Stomach (tissue), 19 donors: ENCODE measurements around the gene EXOC3L2. TPM values are rescaled to one million over a fixed set of nuclear protein-coding genes. Genes with fewer than 3 reads are reported as not detected.

Source experiments
- DNase-seq, 2 donors: peaks; one replicate each; pipeline versions ENCODE4 v3.0.0 to v3.0.0-alpha.2; 2013 to 2019
- H3K27ac ChIP-seq, 5 donors: fragments of 200-600 bp in 4 of 5; sonication (generic) in 4 of 5; one replicate each; pipeline ENCODE4 v1.5.1; 2013 to 2019; ENCODE audit warnings: mild to moderate bottlenecking in 1 of 5, moderate library complexity in 1 of 5
- H3K27me3 ChIP-seq, 3 donors: fragments of 200-600 bp; sonication (generic); one replicate each; pipeline ENCODE4 v1.5.1; 2017 to 2019; ENCODE audit warnings: mixed run types in 1 of 3
- H3K36me3 ChIP-seq, 4 donors: fragments of 200-600 bp; sonication (generic); 1 replicate in 3 of 4; 2 replicates in 1 of 4; pipeline ENCODE4 v1.5.1; 2016 to 2019
- H3K4me1 ChIP-seq, 4 donors: fragments of 200-600 bp; sonication (generic); one replicate each; pipeline ENCODE4 v1.5.1; 2016 to 2019
- H3K4me3 ChIP-seq, 4 donors: fragments of 200-600 bp; sonication (generic) in 3 of 4; one replicate each; pipeline ENCODE4 v1.5.1; 2016 to 2019; ENCODE audit warnings: mild to moderate bottlenecking in 1 of 4
- H3K9me3 ChIP-seq, 4 donors: fragments of 200-600 bp; sonication (generic); one replicate each; pipeline ENCODE4 v1.5.1; 2016 to 2019
- CTCF ChIP-seq, 7 experiments: fragments of 450-650 bp in 4 of 7; fragments of 200-600 bp in 3 of 7; sonication (generic) in 3 of 7; IDR thresholded peaks; one replicate each; pipeline ENCODE4 v1.5.1; 2016 to 2019; ENCODE audit warnings: antibody characterized with exemption in 7 of 7, control low read depth in 2 of 7, mild to moderate bottlenecking in 1 of 7
- EP300 ChIP-seq: sonication (generic); formaldehyde crosslinking; IDR thresholded peaks from one replicate; pipeline ENCODE4 v1.6.1; 2017; ENCODE audit warnings: antibody characterized with exemption
- POLR2A ChIP-seq, 4 donors: fragments of 450-650 bp; IDR thresholded peaks; one replicate each; pipeline ENCODE4 v1.6.1; 2016; ENCODE audit warnings: antibody characterized with exemption in 4 of 4, control low read depth in 2 of 4, mild to moderate bottlenecking in 1 of 4, moderate library complexity in 1 of 4
- POLR2AphosphoS5 ChIP-seq, 3 donors: sonication (generic); formaldehyde crosslinking; IDR thresholded peaks; one replicate each; pipeline ENCODE4 v1.6.1; 2016; ENCODE audit warnings: antibody characterized with exemption in 3 of 3
- WGBS, 5 donors: extraction: QIAGEN DNeasy Blood & Tissue Kit in 3 of 5; methylation state at CpG; one replicate each; pipeline versions ENCODE4 v1.1.5 to v1.1.7; 2013 to 2018; 5-methylcytosine and 5-hydroxymethylcytosine counted together
- intact Hi-C: fragments of 100-400 bp; cut with DNase I; formaldehyde crosslinking; loops from one replicate; pipeline ENCODE4 v1.15.1; 2023; ENCODE audit warnings: low total_unique reads
- long read RNA-seq, 10 donors: transcript quantifications; one replicate each; lab custom pipeline, GENCODE V29; 2026
- polyA plus RNA-seq, 3 donors: library from polyadenylated mRNA; stranded (reverse); fragments of 200-250 nt; gene quantifications; one replicate each; pipeline ENCODE4 v1.2.3, GENCODE V29; 2013
- total RNA-seq, 5 donors: library from RNA; depleted of rRNA; stranded (reverse); fragments of >200 nt; gene quantifications; one replicate each; pipeline versions ENCODE4 v1.1.0 to v1.2.3, GENCODE V29; 2014 to 2016
- donor health status: healthy with polysubstance abuse.
- donor health status: Bipolar disorder and iron deficiency.
- donor health status: healthy.

EXOC3L2 gene
- total RNA-seq (10 to 100 TPM in 1 of 5 donors, 1 to 10 TPM in 1, under 1 TPM in 2, not detected in 1; 0.72 to 20.6 (median 1.0) TPM), polyA plus RNA-seq (1 to 10 TPM; 1.1 to 2.9 (median 1.9) TPM)
- long read RNA-seq, donor 1: 0 reads
- long read RNA-seq, donor 2, partial matches to known transcripts: 0 of 1 reads
- long read RNA-seq, donor 2, other reads (novel, unspliced or antisense): 0 of 1 reads
- long read RNA-seq, donor 3: 0 reads
- long read RNA-seq, donor 4: 0 reads
- long read RNA-seq, donor 5, partial matches to known transcripts: 0 of 1 reads
- long read RNA-seq, donor 5, other reads (novel, unspliced or antisense): 0 of 1 reads
- long read RNA-seq, donor 6, partial matches to known transcripts: 10 of 16 reads
- long read RNA-seq, donor 6, other reads (novel, unspliced or antisense): 5 of 16 reads
- long read RNA-seq, donor 7: 0 reads
- long read RNA-seq, donor 8, partial matches to known transcripts: 0 of 1 reads
- long read RNA-seq, donor 8, other reads (novel, unspliced or antisense): 0 of 1 reads
- long read RNA-seq, donor 9: 0 reads
- long read RNA-seq, donor 10: 0 reads

GRCh38 chr19:45245334-45245787 lies at the start of gene EXOC3L2:
TSS of gene EXOC3L2 (minus strand) at chr19:45245407. CDS start at chr19:45239045, 6,362 bp downstream.
- peak in 1 of 2 donors; percentile 56 for DNase-seq
- intact Hi-C loops: no loop called here
- no peaks in the 10 kb centered on the region for H3K9me3 ChIP-seq
- 51 to 76% (median 65%) methylated on average over 10 to 17 of the region's 17 CpGs for WGBS, 5 donors
- peak within 1 kb of the TSS in 2 of 5 donors; percentile 50 to 62 for H3K27ac ChIP-seq
- TF ChIP-seq CTCF (IDR thresholded peaks at IDR 0.05) (no peak), POLR2AphosphoS5 (IDR thresholded peaks at IDR 0.05) (no peak), EP300 (no peak), POLR2A (IDR thresholded peaks at IDR 0.05) (no peak)
- no peaks in the 10 kb centered on the region for H3K27me3 ChIP-seq
- no peaks in the 10 kb centered on the region for H3K36me3 ChIP-seq
- peak within 1 kb of the TSS in 2 of 4 donors; percentile 9 to 15 for H3K4me3 ChIP-seq
- peaks cover 3 to 27% (median 17%) of the 10 kb centered on the region in 4 donors for H3K4me1 ChIP-seq

- H3K4me3 ChIP-seq: no peak overlapping the region
Observed at GRCh38 chr19:45294291-45295029, 49.3 kb upstream of the EXOC3L2 start.

GRCh38 chr19:45293682-45294081 lies 48.5 kb upstream of the EXOC3L2 start:
- TF ChIP-seq CTCF (IDR thresholded peaks at IDR 0.05) (no peak), POLR2A (IDR thresholded peaks at IDR 0.05) (no peak), EP300 (no peak), POLR2AphosphoS5 (IDR thresholded peaks at IDR 0.05) (no peak)
- no peak for DNase-seq
- no peaks in the 10 kb centered on the region for H3K27me3 ChIP-seq
- no peak overlapping the region for H3K4me3 ChIP-seq
- no peak overlapping the region for H3K27ac ChIP-seq
- intact Hi-C loops: no loop called here
- H3K4me1 ChIP-seq: no peaks in the 10 kb centered on the region
- peaks cover 13 to 96% (median 92%) of the 10 kb centered on the region in 4 donors for H3K36me3 ChIP-seq
- H3K9me3 ChIP-seq: peaks cover 0 to 11% (median 3%) of the 10 kb centered on the region in 4 donors
- 73 to 89% (median 80%) methylated on average over 4 of the region's 4 CpGs for WGBS, 5 donors

More at GRCh38 chr19:45294291-45295029, 49.3 kb upstream of the EXOC3L2 start:
- intact Hi-C loops: no loop called here
- H3K4me1 ChIP-seq: no peaks in the 10 kb centered on the region
- no peaks in the 10 kb centered on the region for H3K27me3 ChIP-seq
- peak in 1 of 2 donors; percentile 64 for DNase-seq
- H3K36me3 ChIP-seq: peaks cover 11 to 94% (median 92%) of the 10 kb centered on the region in 4 donors
- H3K27ac ChIP-seq: no peak overlapping the region
- TF ChIP-seq CTCF (IDR thresholded peaks at IDR 0.05) (no peak), POLR2A (IDR thresholded peaks at IDR 0.05) (no peak), EP300 (no peak), POLR2AphosphoS5 (IDR thresholded peaks at IDR 0.05) (no peak)
- H3K9me3 ChIP-seq: peaks cover 0 to 11% (median 3%) of the 10 kb centered on the region in 4 donors
- whole genome bisulfite sequencing, 5 donors: 75 to 90% (median 86%) methylated on average over 12 of the region's 12 CpGs

- Histone ChIP-seq H3K27ac (no peak overlapping the region), H3K4me1 (no peaks in the 10 kb centered on the region), H3K9me3 (peaks cover 0 to 11% (median 3%) of the 10 kb centered on the region in 4 donors), H3K36me3 (peaks cover 7 to 97% (median 93%) of the 10 kb centered on the region in 4 donors), H3K27me3 (no peaks in the 10 kb centered on the region), H3K4me3 (no peak overlapping the region)
- TF ChIP-seq POLR2AphosphoS5 (IDR thresholded peaks at IDR 0.05) (no peak), POLR2A (IDR thresholded peaks at IDR 0.05) (no peak), CTCF (IDR thresholded peaks at IDR 0.05) (no peak), EP300 (no peak)
- DNase-seq: no peak
- intact Hi-C loops: no loop called here
- 95 to 100% (median 100%) methylated on average over 1 of the region's 1 CpG for WGBS, 5 donors
Observed at GRCh38 chr19:45291834-45292233, 46.6 kb upstream of the EXOC3L2 start.
